Subcutaneous adipose tissue (tissue), 4 donors: ENCODE measurements around the gene SLC24A3. TPM values are rescaled to one million over a fixed set of nuclear protein-coding genes. Genes with fewer than 3 reads are reported as not detected.

Experiments
- CTCF ChIP-seq: fragments of 450-650 bp; IDR thresholded peaks from one replicate; pipeline ENCODE4 v1.5.1; 2016; ENCODE audit warnings: low read depth, mild to moderate bottlenecking, control low read depth, antibody characterized with exemption, moderate library complexity
- total RNA-seq, 4 donors: library from RNA; depleted of rRNA; stranded (reverse); fragments of >200 nt; gene quantifications; one replicate each; pipeline ENCODE4 v1.1.0, GENCODE V29; 2016

SLC24A3 gene
- total RNA-seq, 4 donors from 2014 or later: 4.6 to 12.2 (median 9.1) TPM

DNA sequence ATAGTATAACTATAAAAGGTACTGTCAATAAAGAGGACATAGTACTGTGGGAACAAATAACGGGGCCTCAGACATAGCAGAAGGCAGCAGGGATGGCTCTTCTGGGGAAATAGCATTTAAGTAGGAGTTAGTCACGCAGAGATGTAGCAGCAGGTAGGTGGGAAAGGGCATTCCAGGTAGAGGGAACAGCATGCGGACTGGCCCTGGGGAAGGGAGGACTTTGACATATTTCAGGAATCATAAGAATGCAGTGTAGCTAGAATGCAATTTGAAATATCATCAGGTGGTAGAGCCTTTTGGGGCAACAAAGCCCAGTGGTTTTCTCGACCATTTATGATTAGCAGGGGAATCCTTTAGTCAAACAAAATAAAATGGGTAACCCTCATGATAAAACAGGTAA lies 191.1 kb downstream of the SLC24A3 start:
- TF ChIP-seq CTCF: no peak

DNA sequence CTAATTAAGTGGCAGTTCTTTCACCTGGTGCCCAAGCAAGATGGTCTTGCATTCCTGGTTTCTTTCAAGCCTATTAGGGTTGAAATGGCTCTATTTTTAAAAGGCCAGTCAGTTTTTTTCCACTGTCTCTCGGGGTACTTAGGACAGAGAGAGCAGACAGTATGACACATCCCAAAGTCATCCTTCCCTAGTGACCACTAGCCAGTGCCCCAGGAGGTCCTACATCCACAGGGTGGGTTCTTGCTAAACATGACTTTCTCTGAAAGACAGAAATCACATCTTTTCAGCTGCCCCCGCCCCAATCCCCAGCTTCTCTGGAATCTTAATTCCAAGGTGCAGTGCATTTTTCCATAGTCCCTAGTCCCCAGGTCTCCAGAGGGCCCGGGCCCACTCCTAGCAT lies 192.4 kb downstream of the SLC24A3 start:
- TF ChIP-seq CTCF: no peak

GRCh38 chr20:19405958-19406357 lies 193.5 kb downstream of the SLC24A3 start:
- no peak for TF ChIP-seq CTCF

- TF ChIP-seq CTCF: no peak
Measured at GRCh38 chr20:19406381-19406780, 193.9 kb downstream of the SLC24A3 start.

GRCh38 chr20:19407196-19407595 lies 194.8 kb downstream of the SLC24A3 start:
- TF ChIP-seq CTCF: no peak

GRCh38 chr20:19407736-19408135 lies 195.3 kb downstream of the SLC24A3 start:
- no peak for TF ChIP-seq CTCF

DNA sequence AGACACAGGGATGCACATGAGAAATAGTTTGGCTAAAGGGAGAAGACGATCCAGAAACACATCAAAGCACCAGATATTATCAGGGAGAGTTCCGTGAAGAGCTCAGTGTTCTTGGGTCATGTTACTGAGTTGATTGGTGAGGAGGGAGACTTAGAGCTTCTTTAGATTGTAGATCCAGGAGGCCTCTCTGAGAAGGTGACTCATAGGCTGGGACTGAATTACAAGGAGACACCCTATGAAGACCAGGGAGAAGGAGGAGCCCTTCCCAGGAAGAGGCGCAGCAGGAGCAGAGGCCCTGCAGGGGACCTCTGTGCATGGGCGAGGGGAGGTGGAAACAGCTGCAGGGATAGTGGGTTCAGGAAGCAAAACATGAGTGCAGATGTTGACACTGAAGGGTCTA lies 196.5 kb downstream of the SLC24A3 start:
- TF ChIP-seq CTCF: no peak
